Stimulated activated CD8-positive, alpha-beta memory T cell treated with anti-CD3 and anti-CD28 coated beads, Interleukin-15, amount 100 ng/mL, for 1 hour (primary cell): ENCODE data around the gene CTNND2.

ENCODE experiments used
- DNase-seq: peaks from one replicate; pipeline ENCODE4 v3.0.0-alpha.2; 2020; ENCODE audit warnings: low read depth

CTNND2 gene

DNA sequence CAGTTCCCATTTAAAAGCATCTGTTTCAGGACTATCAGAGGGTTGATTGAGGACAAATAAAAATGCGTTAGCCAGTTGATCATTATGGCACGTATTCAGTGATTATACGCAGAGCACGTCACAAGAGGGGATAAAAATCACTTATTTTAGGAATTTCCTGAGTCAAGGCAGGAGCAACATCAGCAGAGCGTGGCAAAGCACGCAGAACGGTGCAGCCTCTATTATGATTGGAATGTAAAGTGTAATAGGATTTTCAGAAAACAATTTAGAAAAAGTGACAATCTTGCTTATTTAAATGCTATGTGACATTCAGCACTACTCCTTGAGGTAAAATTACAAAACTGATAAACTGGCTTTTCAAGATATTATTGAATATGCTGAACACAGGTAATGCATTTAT, 729.7 kb downstream of the CTNND2 start:
- DNase-seq, result no peak

DNA sequence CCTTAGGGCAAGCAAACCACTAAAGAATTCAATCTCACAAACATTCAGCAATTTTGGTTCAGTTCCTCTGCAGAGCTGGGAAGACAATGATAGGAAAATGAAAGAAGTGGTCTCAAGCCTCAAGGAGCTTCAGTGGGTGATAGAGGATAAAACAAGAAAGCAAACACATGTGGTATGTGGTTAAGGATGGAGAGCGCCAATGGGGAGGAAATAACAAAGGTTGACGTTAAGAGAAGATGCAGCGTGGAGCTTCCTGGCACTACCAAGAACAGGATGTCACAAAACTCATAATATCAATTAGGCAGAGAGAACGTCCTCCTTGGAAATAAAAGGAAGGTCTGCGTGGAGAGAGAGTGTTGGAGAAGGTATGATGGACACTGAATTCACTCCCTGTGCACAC, 731.8 kb downstream of the CTNND2 start:
- no peak for DNase-seq

DNA sequence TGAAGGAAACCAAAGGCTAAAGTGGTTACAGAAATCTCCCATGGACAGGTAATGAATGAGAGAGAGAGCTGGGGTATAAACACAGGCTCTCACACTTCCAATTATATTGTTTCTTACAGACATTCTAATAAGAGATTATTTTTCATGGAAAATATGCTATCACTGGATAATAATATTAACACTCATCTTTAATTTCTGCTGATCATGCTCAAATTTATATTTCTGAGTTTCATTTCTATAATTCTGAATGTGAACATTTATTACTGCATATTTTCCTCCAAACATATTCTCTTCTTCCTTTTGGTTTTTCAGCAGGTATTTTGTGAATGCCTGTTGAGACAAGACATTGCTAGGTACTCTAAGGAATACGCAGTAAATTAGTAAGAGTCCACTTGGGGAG, 733.0 kb downstream of the CTNND2 start:
- DNase-seq, result no peak

DNA sequence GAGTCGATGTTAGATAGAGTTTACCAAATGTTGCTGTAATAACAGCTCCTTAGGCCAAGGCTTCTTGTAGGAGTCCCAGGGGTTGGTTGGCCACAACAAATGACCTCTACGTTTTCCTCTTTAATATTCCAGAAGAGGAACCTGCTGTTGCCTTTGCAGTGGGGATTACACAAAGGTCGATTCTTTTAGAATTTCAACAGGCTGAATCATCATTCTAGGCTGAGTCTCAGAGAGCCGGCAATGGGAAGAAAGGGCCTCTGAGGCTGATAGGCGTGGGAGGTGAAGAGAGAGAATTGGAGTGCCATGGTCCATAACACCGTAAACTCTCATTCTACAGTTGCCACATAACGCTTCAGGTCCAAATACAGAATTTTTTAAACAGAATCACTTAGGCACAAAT, 737.3 kb downstream of the CTNND2 start:
- no peak for DNase-seq

DNA sequence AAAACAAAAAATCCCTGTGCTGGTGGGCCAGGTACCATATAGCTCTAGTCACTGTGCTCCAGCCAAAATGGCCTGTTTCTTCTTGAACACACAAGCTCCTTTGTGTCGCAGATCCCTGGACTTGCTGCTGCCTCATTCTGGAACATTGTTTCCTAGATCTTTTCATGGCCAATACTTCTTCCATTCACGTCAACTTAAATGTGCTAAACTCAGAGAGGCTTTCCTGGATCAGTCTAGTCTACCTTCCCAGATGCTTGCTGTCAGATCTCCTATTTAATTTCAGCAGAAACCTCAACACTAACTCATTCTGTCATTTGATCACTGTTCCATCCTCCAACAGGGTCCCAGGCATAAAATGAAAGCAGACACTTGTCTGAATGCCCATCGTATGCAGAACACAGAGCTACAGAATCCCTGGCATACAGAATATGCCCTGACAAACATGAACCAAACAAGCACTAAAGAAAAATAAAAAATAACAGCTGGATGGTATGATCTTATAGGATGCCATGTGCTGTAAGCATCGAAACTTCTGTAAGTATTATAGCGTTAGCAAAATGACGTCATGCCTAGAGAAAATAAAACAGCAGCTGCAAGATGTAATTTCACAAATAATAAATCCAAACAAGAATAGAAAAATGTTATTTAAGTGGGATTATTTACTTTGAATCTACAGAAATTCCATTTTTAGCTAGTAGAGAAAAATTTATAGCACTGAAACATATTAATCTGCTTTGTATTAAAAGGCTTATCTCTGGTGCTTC, 739.5 kb downstream of the CTNND2 start:
- DNase-seq, result no peak

DNA sequence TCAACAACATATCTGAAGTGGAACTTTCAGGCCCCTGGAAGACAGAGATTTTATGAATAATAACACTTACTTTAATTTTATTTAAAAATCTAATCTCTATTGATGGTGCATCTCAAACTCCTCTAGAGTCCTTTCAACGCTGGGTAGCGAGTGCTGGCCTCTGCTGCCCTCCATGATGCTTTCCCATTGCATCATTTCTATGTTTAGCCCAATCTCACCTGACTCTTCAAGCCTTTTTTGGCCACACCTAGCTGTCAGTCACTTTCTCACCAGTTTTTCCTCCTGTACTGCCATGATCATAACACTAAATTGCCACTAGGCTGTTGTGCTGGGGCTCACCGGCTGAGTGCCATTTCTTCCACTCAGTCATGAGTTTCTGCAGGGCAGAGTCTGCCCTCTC, 747.1 kb downstream of the CTNND2 start:
- DNase-seq, result no peak

DNA sequence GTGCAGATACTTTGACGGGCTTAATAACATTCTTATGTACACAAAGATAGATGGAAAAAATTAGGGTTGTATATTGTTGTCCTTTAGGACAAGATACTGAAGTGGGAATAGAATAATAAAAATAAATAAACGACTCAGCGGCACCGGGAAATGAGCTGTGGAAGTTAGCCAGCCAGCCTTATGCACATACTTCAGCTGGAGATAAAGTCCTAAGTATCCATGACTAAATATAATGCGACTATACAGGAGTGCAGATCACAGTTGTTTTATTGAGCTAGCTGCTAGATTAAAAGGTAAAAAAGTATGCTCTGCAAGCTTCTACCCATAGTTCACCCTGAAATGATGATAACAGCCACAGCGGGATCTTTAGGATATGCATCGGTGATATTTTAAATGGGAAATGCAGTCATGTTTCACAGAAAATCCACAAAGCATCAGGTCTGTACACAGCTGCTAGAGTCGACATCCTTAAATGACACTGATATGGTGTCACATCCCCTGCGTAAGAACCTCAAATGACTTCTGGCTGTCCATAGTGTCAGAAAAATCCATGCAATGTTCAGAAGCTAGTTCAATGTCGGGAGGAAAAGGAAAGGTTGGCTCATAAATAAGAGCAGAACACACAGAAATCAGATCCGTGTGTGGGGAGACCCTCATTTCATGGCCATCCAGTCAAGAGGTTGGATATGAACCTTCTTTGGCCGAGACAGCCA, 750.4 kb downstream of the CTNND2 start:
- DNase-seq, result no peak

DNA sequence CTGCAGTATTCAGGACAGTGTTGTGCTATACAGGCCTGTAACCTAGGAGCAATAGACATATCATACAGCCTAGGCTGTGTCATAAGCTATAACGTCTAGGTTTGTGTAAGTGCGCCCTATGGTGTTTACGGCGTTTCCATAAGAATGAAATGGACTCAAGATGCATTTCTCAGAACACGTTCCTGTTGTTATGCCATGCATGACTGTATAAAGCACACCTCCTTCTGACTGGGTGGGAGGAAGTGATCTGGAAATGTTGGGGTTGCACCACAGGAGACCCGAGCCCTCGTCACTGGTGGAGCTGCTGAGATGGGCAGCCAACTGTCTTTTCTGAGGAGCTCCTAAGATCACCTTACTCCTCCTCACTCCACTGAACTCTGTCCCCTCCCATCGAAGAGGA, 751.9 kb downstream of the CTNND2 start:
- DNase-seq, result no peak

DNA sequence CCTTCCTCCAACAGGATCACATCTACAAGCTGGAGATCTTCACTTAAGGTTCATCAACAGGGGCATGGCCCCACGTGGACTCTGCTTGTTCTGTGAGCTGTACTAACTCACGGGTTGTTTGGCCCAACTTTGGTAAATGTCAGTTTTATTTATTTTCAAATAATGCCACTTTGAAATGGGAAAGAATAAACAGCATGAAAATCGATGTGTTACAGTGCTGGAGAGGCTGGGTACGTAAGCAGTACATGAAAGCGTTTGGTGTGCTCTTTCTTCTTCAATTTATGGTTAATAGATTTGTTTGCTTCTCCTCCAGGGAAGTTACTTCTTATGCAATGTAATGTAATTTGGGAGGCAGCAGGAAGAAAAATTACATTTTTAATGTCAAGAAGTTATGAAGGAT, 753.3 kb downstream of the CTNND2 start:
- DNase-seq, result no peak

DNA sequence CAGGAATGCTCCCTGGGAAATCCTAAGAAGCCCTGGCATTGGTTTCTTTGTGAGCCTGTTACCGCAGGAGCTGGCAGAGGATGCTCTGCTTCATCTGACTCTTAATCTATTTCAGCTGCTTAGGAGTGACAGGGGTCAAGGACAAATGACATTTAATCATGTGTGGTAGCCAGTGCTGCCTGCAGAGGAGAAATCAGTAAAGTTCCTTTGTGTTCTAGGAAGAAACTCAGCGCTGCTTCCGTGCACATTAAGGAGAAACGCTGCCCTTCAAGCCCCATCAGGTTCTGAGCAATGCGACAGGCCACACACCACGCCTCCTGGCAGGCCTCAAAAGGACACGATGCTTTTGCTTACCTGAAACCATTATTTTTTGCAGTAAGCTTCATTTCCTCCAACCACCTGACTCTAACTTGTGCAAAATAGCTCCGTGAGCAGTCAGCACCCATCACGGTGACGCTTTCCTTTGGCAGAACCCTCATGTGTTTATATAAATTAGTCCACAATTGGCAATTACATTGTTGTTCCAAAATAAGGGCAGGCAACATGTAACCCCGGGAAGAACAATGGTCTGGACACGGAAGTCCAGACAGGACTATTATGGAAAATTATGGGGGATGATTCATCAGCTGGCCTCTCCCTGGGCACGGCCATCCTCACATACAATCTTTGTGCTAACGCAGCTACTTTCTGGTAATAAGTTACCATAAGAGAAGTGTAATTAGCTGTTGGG, 755.3 kb downstream of the CTNND2 start:
- no peak for DNase-seq

DNA sequence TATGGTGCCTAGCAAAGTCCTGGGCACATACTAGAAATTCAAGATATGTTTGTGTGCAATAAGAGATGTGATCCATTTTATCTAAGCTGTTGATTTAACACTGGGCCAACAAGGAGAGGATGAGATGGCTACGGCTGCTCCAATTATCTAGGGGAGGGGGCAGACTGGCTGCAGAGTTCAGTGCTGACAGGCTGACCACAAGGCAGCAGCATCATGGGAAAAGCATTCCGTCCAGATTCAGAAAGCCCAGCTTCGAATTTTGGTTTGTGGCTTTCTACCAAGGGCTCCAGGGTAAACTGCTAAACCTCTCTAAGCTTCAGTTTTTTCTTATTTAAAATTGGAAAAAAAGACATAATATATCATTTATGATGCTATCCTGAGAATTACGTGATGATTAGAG, 758.1 kb downstream of the CTNND2 start:
- no peak for DNase-seq

DNA sequence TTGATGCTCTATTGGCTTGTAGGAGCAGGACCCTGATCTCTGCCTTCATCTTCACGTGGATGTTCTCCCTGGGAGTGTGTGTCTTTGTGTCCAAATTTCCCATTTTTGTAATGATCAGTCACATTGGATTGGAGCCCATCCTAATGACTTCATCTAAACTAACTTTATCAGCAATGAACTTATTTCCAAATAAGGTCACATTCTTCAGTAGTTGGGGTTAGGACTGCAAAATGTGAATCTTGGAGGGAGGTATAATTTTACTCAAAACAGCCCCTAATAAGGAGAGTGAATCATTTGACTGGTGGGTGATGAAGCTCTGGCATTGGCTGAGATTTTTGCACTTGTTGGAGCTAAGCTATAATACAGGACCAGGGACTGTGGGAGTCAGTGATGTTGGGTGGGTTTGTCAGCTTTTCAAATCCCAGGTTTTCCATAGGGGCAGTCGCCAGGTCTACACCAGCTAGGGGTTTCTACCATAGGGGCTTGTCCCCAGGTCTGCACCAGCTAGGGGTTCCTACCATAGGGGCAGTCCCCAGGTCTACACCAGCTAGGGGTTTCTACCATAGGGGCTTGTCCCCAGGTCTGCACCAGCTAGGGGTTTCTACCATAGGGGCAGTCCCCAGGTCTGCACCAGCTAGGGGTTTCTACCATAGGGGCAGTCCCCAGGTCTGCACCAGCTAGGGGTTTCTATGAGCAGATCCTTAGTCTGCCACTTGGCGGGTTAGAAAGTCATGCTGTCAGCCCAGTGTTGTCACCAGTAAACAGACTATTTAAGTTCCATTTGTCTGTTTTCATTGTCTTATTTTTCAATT, 760.6 kb downstream of the CTNND2 start:
- DNase-seq, result no peak

DNA sequence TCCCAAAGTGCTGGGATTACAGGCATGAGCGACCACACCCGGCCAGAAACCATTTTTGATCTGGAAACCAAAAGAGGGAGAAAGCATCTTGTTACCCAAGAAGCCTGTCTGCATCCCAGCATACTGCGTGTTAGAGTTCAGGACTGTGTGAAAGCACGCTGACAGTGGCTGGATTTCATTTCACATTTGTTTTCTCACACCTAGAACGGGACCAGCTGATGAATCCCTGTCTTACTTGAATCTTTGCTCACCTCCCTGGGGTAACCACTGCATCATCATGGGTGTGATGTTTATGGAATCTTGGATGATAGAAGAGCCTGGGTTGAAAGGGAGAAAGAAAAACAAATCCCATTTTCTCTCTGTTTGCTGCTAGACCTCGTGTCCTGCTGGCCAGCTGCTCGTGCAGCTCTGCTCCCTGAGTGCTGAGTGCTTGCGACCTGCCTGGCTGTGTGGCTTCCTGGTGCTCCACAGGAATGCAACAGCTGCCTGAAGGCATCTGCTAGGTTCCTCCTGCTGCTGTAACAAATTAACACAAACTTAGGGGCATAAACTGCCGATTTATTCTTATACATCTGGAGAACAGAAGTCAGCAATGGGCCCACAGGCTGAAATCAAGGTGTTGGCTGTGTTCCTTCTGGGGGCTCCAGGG, 764.9 kb downstream of the CTNND2 start:
- no peak for DNase-seq

DNA sequence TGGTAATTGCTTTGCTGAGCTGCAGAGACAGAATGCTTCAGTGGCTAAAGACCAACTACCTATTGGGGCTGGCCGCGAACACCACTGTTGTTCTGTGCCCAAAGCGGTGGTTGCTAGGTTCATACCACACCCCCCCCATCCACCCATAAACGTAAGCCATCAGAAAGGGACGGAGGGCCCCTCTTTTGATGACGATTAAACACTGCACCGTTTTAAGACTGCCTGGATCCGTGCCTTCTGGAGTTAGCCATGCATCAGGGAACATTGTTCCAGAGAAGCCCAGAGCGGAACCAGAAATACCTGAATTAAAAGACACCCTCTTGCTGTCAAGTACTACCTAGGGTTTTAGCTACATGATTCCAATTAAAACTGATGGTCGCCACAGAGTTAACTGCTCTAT, 774.1 kb downstream of the CTNND2 start:
- no peak for DNase-seq

DNA sequence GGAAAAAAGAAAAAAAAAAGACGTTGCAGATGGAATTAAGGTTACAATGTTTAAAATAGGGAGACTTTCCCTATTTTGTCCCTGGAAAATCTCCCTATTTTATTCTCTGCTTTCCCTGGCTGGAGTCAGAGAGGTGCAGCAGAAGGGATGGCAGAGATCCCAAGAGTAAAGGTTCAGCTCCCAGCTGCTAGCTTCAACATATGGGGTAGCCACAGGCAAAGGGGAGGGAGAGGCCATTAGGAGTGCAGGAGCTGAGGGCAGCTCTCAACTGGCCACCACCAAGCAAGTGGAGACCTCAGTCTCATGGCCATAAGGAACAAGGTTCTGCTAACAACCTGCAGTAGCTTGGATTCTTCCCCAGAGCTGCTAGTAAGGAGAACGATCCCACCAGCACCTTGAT, 776.2 kb downstream of the CTNND2 start:
- no peak for DNase-seq

DNA sequence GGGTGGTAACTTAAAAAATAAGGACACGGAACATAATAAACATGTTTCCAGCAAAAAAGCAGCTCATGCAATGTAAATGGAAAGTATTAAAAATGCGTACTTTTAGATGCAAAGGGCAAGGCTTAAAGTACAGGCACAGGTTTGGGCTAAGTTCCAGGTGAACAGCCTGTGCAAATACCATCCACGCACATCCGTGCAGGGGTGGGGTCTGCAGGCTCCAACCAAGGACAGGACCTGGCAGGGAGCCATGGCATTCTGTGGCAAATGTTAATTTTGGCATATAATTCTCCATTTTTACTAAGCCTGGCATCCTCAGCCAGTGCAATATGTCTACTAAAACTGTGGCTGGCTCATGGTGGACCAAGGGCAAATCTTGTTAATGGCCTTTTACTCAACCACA, 777.4 kb downstream of the CTNND2 start:
- no peak for DNase-seq

DNA sequence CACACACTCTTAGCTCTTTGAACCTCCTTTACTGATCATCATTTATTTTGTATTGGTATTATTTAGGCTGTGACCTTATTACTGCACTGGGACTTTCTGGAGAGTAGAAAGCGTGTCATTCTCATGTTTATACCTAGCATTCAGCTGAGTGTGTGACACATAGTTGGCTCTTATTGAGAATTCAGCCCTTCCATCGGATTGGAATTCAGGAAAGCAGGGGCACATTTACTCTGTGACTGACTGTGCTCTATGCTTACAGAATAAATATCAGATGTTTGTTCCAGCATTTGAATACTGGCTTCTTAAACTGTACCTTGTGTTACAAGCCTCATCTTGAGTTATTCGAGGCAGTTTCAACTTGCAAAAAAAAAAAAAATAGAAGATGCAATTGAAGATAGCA, 782.4 kb downstream of the CTNND2 start:
- DNase-seq, result no peak

DNA sequence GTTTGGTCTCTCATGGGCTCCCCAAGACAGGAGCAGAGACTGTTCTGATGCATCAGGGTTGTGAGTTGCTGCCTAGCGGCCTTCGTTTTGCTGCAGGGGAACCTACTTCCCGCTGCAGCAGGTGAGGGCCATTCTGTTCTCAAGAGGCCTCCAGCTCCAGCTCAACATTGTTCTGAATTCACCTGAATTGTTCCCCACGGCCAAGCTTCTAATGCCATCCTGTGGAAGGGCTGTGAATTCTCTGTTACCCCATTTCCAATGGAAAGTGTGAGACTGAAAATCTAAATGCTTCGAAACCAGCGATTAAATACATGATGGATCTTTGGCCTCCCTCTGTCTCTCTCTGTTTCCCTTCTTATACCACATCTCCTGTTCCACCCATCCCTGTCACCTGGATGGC, 794.1 kb downstream of the CTNND2 start:
- no peak for DNase-seq

DNA sequence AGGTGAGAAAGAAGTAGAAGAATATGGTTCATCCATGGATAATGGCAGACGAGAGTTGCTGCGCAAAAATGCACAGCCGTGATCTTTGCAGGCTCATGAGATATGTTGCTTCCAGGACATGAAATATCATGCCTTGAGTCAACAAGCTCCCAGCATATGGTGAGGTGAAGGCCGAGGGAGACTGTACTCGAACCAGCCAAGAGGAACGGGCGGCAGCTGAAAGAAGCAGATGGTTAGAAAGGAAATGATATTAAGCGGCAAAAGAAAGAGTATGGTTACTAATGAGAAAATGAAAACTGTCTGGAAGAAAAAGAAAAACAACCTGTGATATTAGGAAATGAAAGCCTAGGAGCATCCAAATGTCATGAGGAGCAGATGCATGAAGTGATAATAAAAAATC, 798.5 kb downstream of the CTNND2 start:
- DNase-seq, result no peak

DNA sequence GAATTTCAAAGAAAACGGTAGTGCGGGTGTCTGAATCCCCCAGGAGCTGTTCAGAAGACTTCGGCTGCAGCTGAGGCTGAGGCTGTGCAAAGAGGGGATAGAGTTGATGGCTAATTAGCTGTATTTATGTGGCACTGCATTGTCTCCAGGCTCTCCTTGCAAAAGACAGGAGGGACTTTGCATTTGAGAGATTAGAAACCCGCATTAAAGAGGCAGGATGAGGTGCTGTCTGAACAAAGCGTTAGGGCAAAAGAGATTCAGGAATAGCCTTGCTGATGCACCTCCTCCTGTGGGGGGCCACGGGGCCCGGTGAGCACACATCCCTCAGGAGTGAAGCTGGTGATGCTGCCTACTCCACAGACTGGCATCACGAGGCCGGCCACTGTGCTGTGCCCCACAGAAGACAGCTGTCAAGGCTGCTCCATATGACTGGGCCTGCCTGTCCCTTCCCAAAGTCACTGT, 799.6 kb downstream of the CTNND2 start:
- DNase-seq, result no peak

DNA sequence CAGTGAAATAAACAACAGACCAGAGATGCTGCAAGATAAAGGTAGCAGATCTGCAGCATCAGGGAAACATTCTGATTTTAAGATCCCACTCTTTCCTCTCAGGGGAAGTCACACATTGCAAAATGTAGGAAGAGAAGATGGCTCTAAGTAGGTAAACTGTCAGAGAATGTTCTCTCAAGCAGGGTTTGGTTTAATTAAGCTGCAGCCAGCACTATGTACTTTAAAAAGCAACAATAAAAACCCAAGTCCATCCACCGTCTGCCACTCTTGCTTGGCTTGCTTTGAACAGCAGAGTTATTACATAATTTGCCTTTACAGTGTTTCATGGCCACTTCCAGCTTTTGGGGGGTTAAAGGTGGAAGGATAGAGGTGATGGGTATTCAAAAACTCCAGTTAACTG, 800.0 kb downstream of the CTNND2 start:
- DNase-seq, result no peak

DNA sequence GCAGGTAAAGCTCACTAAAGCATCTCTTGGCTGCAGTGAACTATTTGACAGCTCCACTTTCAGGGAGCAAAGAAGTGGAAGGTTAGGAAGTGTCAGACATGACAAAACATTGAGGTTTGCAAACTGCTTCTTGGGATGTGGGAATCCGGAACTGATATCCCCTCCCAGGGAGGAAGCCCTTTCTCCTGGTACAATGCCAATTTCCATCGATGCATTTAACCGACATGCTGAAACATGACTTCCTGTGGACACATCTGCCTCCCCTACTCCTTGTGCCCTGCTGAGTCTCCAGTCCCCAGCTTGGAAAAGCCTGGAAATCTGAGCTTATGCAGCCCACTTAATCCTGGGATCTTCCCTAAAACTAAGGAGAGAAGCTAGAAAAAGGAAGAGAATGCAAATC, 820.1 kb downstream of the CTNND2 start:
- no peak for DNase-seq
